HG03457 (cell line): ENCODE data around the gene CAVIN2.

ENCODE experiments used
- ATAC-seq: cut with Tn5 transposase; IDR thresholded peaks from one replicate; pipeline ENCODE4 v1.9.1; 2021; ENCODE audit warnings: moderate number of reproducible peaks; ENCODE audit not compliant: unreplicated experiment

Gene CAVIN2

DNA sequence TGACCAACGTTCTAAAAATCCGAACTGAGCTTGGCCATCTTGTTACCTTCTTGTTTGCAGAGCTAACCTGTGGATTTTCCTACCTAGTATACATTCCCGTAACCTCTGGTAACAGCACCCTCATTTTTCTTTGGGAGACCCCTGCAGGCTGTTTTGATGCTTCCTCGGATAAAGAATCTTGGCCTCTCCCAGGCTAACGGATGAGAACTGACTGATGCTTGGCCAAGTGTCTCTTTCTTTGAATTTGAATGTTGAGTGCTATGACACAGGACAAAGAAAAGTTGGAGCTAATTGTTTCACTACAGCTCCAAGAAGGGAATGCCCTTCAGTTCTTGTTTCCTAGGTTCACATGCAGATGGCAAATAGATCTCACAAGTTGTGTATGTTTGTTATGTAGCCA, 19.3 kb upstream of the CAVIN2 start:
- ATAC-seq: no peak

DNA sequence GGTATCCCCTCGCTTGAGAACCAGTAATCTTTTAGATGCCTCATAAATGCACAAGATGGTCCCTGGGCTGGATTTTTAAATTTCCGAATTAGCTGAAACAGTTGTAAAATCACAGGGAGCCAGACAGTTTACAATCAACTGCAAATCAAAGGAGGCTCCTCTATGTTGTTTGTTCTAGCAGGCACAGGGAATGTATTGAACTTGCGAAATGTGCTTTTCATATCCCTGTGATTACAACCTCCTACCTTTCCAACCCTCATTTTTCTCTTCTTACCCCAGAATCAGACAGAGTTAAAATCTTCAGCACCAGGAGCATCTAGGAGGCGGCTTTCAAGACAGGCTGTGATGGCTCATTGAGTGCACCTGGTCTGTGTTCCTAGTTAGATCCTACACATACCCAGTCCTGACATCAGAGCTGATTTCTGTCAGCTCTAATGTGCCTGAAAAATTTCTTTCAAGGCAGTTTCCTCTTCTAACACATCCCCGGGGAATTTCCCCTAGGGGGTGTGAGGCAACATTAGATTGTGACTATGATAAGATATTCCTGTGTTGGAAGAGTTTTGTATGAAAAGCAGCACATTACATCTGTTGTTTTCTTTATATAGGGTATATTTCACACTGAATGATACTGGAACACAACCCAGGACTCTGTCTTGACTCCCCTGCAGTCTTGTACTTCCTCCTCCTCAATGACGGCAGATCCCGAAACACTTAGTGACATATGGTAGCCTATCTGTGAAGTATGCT, 17.9 kb upstream of the CAVIN2 start:
- no peak for ATAC-seq

DNA sequence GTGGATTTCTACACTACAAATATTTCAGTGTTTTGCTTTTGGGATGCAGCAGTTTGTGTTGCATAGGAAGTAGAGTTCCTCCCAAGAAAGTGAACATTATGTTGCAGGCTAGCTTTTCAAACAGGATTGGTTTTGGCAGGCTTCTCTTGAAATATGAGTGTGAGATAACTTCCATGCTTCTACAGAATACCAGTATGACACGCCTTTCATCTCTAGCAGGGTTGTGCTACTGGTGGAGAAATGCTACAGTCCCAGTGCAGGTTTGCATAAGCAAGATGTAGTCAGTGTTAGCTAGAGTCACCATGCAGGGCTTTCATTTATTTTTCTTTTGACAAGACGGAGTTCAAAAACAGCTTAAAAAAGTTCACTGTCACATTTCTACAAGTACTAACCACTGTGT, 17.1 kb upstream of the CAVIN2 start:
- ATAC-seq: no peak

DNA sequence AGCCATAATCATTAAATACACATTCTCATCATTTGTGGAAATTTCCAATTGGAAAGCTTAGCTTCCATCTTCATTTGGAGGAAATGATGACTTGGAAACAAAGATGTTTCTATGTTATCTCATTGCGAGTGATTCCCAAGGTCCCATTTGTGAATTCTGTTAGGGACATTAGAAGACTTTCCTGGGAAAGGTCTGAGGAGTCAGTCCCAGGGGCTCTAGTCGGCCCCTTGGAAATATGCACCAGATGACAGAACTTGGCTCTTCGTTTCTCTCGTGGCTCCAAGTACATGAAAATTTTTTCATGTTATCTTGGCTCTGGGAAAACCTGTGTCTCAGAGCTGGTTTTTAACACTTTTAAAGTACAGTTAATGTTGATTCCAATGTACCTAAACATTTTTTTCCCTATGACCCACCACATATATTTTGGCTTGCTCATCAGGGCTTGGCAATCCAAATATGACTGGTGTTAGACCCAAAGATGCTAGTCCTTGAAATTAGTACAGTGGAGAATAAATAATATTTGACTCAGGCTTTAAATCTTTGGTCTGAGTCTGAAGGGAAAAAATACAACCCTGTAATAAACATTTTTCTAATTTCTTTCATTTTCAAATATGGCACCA, 15.4 kb upstream of the CAVIN2 start:
- no peak for ATAC-seq

DNA sequence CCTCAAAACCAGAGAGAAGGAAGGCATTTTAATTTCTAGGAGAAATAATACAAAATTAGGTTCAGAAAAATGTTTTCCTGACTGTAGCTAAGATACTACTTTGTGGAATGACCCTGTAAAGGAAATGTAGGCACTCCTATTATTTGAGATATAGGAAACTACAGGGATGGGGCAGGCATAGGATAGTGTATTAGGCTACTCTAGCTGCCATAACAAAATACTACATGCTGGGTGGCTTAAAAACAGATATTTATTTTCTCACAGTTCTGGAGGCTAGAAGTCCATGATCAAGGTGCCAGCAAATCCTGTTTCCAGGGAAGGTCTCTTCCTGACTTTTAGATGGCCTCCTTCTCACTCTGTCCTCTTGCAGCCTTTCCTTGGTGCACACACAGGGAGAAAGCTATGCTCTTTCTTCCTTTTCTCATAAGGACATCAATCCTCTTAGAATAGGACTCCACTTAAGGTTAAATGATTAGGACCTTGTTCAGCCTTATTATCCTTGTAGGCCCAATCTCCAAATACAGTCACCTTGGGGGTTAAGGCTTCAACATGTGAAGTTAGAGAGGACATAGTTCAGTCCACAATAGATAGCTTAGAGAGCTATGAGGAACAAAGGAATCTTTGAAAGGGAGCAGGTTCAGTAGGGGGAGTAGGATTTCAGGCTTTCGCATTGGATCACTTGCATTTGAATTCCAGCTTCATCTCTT, 14.0 kb upstream of the CAVIN2 start:
- ATAC-seq: no peak

DNA sequence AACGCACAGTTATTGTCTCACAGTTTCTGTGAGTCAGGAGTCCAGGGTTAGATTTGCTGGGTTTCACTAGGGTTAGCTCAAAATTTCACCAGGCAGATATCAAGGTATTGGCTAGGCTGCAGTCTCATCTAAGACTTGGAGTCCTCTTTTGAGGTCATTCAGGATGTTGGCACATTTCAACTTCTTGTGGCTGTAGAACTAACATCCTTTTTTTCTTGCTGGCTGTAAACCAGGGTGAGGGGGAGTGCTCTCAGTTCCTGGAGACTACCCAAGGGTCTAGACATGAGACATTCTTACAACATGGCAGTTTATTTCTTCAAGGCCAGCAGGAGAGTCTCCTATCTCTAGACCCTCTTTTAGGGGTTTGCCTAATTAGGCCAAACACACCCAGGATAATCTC, 12.8 kb upstream of the CAVIN2 start:
- ATAC-seq: no peak

DNA sequence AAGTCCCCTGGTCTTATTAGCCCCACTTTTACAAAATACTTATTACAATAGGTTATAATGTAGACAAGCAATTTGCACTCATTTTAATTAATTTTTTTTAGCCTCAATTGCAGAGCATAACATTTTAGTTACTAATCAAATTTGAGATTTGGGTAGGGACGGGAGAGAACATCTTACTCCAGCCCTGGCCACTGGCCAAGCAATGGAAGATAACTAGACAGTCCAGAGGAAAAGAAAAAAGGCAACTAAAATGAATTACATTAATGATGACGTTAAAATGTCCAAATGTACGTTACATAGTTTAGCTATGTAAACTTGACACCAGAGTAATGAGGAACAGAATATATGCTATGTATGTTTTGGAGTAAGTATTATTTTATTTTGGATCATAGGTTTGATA, 11.0 kb upstream of the CAVIN2 start:
- no peak for ATAC-seq

DNA sequence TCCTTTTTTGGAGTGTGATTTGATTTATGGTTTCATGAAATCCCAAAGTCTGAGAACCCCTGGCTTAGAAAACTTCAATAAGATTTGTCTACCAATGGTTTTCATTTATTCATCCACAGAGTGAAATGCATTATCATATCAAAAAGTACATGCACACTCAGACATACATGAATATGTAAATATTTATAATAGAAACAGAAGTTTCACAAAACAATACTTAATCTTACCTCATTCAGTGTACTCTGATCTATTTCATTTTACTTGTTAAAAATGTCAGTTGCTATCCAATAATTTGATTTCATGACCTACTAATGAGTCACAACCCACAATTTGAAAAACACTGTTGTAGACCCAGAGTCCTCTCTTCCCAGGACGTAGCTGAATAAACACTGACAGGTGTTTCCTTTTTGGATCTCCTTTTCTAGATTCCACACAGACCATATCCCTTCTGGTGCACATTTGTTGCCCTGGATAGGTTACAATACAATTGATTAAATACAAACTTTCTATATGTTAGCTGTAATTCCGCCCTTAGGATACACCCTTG, 10.4 kb upstream of the CAVIN2 start:
- no peak for ATAC-seq

DNA sequence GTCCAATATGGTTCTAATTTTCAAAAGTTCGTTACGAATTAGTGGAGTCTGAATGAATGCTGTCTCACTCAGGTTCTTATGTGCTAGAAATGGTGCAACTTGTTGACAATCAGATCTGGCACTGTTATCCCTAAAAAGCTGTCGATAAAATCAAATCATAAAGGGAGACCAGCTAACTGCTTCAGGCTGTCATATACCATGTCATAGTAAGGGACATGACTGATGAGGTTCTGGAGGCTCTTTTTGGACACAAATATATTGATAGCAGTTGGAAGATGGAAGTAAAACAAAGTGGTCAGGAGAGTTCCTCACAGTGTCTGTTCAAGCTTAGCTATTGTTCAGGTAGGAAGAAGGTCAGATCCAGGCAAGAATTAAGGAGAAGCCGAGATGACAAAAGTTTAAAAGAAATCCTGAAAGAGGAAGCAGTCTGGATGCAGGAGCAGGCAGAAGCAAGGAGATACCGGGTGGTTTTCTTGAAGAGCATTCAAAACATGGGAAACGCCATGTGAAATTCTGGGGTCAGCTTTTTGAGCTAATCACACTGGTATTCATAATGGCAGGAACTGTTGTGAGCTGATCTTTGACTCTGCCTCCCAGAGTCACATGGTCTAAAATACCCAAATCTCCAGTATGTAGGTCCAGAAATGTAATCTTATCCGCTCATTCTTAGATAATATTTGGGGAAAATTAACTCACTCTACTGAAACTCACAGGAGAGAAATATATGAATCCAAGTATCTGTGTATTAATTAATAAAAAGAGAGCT, 9.4 kb upstream of the CAVIN2 start:
- no peak for ATAC-seq

DNA sequence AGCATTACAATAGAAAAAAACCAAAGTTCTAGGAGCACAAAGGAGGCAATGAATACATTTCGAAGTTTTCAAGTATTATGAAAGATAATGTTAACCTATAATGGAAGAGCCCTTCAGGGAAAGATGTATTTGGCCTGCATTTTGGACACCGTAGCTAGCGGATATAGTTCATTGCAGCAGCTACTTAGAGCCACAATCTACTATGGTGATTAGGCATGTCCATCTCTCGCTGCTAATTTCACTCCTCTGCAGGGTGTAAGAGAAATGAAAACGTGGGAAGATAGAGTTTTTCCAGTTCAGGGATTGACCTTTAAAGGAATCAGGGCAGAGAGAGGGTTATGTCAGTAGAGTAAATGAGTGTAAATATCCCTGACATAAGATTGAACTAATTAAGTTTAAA, 8.5 kb upstream of the CAVIN2 start:
- no peak for ATAC-seq

DNA sequence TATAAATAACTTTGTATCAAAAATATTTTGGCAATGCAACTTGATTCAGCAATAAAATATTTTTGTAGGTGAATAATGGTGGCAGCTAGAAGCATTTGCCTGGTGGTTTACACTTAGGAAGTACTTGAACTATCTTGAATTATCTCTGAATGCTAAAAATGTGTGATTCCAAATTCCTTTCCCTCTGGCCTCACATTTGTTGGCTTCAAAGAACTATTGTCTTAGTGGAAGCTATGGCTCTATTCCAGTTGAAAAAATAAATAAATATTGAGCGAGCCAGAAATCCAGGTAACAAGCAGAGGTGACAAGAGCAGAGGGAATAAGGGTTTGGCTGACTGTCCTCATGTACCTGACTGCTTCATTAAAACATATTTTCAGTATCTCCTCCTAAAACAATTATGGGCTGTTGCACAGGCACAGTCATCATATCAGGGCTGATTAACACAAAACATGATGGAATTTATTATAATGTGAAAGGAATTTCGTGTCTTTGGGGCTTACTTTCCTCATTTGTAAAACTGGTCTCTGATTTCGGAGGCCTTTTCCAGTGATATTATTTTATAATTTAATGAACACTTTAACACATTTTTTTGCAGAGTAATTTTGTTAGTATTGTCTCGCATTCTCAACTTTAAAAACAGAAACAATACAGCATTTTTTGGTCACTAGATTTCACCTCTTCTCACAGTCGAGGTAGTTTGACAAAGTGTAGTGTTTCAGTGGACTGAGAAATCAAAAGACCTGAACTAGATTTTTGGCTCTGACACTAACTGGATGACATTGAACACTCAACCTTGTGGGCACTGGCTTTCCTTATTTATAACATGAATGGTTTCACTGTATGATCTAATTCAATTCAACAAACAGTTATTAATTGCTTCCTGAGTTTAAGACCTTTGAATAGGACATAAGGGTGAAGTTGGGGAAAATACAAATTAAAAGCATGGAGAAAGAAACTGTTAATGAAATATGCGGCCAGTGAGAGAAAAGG, 7.8 kb upstream of the CAVIN2 start:
- no peak for ATAC-seq

DNA sequence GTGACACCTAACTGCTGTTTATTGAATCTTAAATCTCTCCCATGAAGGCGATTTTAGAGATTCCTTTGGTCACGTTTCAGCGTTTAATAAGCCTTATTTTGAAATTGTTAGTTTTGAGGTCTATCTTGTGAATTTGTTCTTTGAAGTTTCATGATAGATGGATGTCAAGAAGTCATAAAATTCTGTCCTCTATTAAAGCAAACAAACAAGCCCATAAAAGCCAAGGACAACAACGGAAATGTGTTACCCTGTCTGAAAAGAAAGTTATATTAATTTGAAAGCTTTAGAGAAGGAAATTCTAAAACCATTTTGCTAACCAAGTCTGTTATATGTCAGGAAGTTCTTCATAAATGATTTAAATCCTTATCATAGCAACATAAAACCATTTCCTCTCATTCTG, 7.0 kb upstream of the CAVIN2 start:
- no peak for ATAC-seq

DNA sequence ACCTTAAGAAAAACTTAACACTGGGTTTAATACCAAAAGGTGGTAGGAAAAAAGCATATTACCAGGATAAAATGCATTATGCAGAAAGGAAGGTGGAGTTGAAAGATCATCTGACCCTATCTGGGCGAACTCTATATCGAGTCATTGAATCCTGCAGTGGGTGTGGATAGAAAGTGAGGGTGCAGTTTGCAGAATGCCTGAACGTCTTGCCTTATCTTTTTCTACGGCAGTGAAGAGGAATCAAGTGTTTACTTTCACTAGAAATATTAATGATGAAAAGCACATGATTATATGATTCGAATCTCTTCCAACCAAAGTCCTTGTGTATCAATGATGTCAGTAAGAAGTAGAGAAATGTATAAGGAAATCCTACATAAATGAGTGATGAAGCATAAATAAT, 4.3 kb upstream of the CAVIN2 start:
- no peak for ATAC-seq

DNA sequence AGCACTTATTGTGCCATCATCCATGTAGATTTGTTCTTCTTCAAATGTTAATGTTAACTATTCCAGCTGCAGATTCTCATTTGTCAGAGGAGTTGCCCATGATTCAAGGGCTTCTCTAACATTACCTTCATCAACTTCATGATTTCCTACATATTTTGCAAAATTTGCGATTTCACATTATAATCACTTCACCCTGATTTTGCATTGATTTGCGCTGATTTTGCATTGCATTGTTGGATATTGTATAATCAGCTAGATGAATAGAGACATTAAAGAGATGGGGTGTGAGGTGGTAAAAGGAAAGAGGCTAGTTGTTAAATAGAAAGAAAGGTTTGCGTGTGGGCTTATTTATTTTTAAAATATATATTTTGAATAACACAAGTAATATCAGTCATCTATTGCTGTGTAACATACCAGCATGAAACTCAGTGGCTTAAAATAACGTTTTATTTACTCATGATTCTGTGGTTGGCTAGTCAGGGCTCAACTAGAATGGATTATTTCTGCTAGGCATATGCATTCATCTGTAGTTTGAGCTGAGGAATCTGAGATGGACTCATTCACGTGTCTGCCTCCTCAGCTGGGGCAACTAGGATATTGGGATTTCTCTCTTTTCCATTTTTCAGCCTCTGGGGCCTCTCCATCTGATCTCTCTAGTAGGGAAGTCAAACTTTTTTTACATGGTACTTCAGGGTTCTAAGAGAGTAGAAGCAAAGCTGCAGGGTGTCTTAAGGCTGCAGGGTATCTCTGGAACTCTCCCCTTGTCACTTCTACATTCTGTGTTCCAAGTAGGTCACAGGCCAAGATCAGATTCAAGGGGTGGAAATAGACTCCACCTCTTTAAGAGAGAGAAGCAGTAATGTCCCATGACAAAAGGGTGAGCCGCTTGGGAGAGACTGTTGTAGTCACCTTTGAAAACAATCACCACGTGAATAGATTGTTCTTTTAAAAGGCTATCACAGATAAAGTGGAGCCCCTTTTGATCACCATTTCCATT, 2.2 kb upstream of the CAVIN2 start:
- no peak for ATAC-seq

DNA sequence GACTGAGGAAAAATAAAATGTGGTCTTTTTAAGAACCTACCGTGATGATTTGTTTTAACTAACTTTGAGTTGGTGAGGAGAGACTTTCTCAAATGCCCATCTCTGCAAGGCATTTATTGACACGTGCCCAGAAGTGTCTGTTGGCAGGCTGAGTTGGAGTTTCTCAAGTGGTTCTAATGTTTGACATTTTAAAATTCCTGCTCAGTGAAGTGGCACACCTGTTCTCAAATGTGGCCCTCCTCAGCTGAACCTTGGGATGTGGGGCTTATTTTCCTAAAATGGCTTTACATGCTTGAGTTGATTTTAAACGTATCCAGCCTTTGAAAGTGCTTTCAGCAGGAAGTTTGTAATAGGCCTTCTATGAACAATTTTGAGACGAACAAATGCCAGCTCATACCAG, 876 bp upstream of the CAVIN2 start:
- no peak for ATAC-seq

DNA sequence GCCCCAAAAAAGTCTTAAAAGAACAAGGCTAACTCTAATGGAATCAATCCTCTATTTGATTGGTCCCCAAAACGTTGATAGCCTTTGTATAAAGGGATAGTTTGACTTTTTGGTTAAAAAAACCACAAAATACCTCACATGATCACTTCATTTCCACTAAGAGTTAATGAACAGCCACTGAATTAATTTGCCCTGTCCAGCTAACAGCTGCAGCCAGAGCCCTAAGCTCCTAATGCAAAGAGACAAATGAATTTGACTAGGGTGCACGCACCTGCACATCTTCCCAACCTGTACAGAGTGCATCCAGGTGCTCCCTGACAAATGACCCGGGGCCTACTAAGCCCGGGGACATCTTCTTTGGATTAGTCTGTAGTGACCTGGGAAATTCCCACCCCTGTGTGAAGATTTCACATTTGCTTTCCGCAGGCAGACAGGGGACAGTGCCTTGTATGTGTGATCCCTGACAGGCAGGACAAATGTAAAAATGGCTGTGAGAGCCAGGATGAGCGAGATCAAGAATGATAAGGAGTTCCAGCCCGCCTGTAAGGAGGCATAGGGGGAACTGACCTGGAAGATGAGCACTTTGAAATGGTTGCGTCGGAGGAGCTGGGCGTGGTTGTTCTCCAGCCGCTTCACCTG, 893 bp downstream of the CAVIN2 start:
- no peak for ATAC-seq

DNA sequence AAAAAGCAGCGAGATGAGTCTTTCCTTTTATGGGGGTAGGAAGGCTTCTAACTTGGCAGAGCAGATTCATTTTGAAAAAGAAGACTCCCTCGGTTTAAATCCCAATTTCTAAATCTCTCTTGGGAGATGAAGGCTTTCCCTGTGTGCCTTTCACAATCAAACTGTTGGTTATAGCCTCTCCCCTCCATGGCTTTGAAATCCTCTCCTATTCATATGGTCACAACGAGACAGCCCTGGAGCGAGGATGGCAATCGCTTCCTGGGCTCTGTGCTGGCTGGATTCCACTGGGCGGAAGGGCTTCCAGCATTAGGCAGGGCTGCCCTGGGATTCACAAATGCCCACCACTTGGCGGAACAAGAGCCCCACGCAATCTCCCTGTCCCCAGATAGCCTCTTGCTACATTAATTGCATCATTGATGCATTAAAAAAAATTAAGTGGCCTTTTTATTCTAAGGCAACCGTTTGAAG, 1.6 kb downstream of the CAVIN2 start:
- no peak for ATAC-seq

DNA sequence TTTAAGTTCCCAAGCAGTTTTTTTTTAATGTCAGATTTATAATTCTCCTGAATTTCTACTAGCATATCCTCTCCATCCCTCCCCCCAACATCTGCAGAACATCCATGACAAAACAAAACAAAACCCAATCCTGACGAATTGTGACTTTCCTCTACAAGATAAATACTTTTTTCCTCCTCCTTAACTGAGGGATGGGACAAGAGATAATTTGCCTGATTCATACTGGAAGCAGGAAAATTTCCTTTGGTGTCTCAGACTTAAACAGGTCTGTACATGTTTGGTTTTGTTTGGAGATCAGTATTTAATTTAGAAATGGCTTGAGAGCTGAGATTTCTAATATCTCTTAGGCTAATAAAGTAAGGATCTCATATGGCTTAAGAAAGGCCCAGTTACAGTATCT, 2.2 kb downstream of the CAVIN2 start:
- ATAC-seq: no peak
